Stimulated activated naive B cell treated with anti-CD40 and anti-IgM and Interleukin-4, amounts not matched to agents 10 μg/mL and 1 μg/mL and 100 μg/mL, for 72 hours (primary cell): ENCODE measurements around the gene LAMTOR1.
"Not testable (repeated sequence)": the region's sequence is repeated elsewhere in the genome, so short reads cannot be mapped to it uniquely, and the experiment has no call there.

ENCODE experiments used
- ATAC-seq, 2 donors: fragments of 150-1000 bp; cut with Tn5 transposase; replicated peaks; 2 replicates each; pipeline ENCODE4 v1.10.0; 2021; ENCODE audit warnings: moderate library complexity in 1 of 2
- DNase-seq: peaks from one replicate; pipeline ENCODE4 v3.0.0; 2021
- H3K27ac Mint-ChIP-seq: one replicate; pipeline ENCODE4 v1.8.0; 2022; ENCODE audit warnings: mild to moderate bottlenecking, mixed read lengths
- H3K27me3 Mint-ChIP-seq, 2 donors: one replicate each; pipeline ENCODE4 v1.8.0; 2022; ENCODE audit warnings: mixed read lengths in 2 of 2
- H3K36me3 Mint-ChIP-seq, 2 donors: one replicate each; pipeline ENCODE4 v1.8.0; 2022; ENCODE audit warnings: mixed read lengths in 2 of 2, mild to moderate bottlenecking in 1 of 2
- H3K4me1 Mint-ChIP-seq, 2 donors: one replicate each; pipeline ENCODE4 v1.8.0; 2022; ENCODE audit warnings: mixed read lengths in 2 of 2, mild to moderate bottlenecking in 1 of 2
- H3K4me3 Mint-ChIP-seq, 2 donors: one replicate each; pipeline ENCODE4 v1.8.0; 2022; ENCODE audit warnings: mild to moderate bottlenecking in 2 of 2, mixed read lengths in 2 of 2, moderate library complexity in 1 of 2
- H3K9me3 Mint-ChIP-seq, 2 donors: one replicate each; pipeline ENCODE4 v1.8.0; 2022; ENCODE audit warnings: mixed read lengths in 2 of 2, mild to moderate bottlenecking in 1 of 2

The LAMTOR1 gene

DNA sequence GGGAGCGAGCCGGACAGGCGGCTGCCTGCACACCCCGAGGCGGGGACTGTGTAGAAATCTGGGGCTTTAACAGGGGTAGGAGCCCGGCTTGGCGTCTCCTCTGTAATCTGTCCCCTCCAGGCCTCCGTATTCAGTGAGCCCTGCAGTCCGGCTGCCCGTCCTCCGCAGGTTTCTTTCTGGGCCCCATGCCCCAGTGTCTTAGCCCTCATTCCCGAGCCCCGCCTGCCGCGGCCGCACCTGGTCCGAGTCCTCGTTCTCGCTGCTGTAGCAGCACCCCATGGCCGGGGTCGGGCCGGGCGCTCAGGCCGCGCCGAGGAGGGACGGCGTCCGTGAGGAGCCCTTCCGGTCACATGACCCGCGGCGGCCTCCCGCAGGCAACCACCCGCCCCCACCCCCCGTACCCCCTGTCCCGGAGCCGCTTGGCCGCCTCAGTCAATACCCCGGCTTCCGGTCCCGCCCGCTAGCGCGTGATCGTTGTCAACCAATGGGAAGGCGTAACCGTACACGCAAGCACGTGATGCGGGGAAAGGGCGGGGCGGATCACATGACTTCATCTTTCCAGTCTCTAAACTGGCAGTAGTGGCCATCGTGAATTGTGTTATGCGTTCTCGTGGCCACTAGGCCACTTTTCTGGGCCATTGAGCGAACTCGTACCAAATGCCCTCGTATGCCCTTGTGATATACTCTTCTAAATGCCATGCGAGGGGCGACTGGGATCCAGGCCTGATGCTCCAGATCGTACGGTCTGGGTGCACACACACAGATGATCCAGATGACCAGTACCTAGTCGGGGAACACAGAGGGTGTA is at the start of gene LAMTOR1:
TSS of gene LAMTOR1 (minus strand) at position 352 of the 808 bp plus-strand sequence. CDS start at position 279, 73 bp downstream.
- H3K27me3 Mint-ChIP-seq = no peaks in the 10 kb centered on the region
- peaks cover 4 to 8% of the 10 kb centered on the region in 2 donors for H3K9me3 Mint-ChIP-seq
- peaks cover 51 to 73% of the 10 kb centered on the region in 2 donors for H3K36me3 Mint-ChIP-seq
- H3K4me1 Mint-ChIP-seq = peaks cover 33 to 57% of the 10 kb centered on the region in 2 donors
- peak within 1 kb of the TSS; percentile 95 for H3K27ac Mint-ChIP-seq
- ATAC-seq (peak; percentile 95 to 97), DNase-seq (peak; percentile 97)
- H3K4me3 Mint-ChIP-seq = peak within 1 kb of the TSS; percentile 86 to 93

DNA sequence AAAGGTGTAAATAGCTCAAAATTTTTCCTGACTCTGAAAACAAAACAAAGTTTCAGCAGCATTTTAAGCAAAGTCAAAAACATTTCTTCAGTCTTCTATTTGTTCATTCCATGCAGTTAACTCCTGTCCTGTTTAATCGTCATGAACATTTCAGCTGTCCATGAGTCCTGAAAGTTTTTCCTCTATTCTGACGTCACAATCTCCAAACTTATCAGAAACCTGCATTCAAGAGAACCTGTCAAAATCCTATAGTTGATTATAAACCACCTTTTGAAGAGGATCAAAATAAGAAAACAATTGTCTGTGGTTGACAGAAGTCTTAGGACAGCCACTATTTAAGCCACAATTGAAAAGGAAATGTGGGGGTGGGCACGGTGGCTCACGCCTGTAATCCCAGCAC is 47.8 kb upstream of the LAMTOR1 start:
- Mint-ChIP-seq H3K4me3 (no peak overlapping the region), H3K9me3 (no peaks in the 10 kb centered on the region), H3K4me1 (no peaks in the 10 kb centered on the region), H3K27me3 (peaks cover 0 to 7% of the 10 kb centered on the region in 2 donors), H3K27ac (no peak overlapping the region), H3K36me3 (no peaks in the 10 kb centered on the region)
- no peak for ATAC-seq
- no peak for DNase-seq

GRCh38 chr11:72146625-72147024 is 43.5 kb upstream of the LAMTOR1 start:
- H3K27me3 Mint-ChIP-seq = peaks cover 5 to 6% of the 10 kb centered on the region in 2 donors
- no peaks in the 10 kb centered on the region for H3K9me3 Mint-ChIP-seq
- ATAC-seq = no peak
- no peaks in the 10 kb centered on the region for H3K36me3 Mint-ChIP-seq
- no peak overlapping the region for H3K27ac Mint-ChIP-seq
- DNase-seq = no peak
- H3K4me3 Mint-ChIP-seq = no peak overlapping the region
- H3K4me1 Mint-ChIP-seq = peaks cover 2 to 4% of the 10 kb centered on the region in 2 donors

DNA sequence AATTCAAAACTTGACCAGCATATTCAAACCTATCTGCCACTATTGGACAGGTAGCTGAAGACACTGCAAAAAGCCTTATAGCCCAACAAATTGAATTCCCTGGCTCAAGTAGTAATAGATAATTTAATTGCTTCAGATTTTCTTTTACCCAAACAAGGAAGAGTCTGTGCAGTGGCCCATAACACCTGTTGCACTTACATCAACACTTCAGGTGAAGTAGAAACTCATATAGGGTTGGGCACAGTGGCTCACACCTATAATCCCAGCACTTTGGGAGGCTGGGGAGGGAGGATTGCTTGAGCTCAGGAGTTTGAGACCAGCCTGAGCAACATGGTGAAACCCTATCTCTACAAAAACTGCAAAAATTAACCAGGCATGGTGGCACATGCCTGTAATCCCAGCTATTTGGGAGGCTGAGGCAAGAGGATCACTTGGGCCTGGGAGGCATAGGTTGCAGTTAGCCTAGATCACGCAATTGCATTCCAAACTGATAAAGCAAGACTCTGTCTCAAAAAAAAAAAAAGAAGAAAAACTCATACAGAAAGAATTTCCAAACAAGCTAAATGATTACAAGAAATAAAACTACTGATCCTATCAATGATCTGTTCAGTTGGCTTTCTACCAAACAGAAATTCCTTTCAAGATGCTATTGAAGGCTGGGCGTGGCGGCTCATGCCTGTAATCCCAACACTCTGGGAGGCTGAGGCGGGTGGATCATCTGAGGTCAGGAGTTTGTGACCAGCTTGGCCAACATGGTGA is 41.9 kb upstream of the LAMTOR1 start:
- Mint-ChIP-seq H3K27ac (no peak overlapping the region), H3K27me3 (peaks cover 14 to 15% of the 10 kb centered on the region in 2 donors), H3K4me1 (peaks cover 2 to 4% of the 10 kb centered on the region in 2 donors), H3K4me3 (no peak overlapping the region), H3K9me3 (no peaks in the 10 kb centered on the region), H3K36me3 (no peaks in the 10 kb centered on the region)
- ATAC-seq (no peak), DNase-seq (no peak)

DNA sequence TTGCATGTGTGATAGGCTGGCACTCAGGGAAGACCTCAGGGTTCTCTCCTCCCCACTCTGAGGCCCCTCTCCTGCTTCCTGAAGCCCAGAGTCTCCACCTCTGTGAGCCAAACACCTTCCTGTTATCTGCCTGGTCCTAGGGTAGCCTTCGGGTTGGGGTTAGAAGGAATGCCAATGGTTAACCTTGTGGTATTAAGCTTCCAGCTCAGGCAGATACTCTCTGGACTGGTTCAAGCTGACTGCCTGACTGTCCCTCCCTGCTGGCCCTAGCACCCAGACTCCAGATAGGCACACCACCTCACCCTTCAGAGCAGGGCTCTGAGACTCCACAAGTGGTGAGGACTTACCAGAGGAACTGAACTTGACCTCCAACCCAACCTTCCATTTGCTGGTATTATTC is 39.4 kb upstream of the LAMTOR1 start:
- not testable (repeated sequence) for ATAC-seq, H3K9me3 Mint-ChIP-seq

DNA sequence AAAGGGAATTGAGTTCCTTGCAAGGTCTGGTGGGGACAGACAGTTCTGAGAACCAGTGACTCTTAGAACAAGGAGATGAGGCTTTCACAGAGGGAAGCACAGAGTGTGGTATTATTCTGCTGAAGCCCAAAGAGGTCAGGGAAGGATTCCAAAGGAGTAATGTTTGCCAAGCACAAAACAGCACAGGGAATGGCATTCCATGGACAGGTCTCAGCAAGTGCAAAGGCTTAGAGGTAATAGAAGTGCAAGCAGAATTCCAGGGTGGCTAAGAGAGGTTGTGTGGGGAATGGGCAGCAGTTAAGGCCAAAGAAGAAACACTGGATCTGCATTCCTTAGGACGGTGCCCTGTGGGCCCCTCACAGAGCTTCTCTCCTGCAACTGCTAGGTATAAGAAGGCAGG is 39.0 kb upstream of the LAMTOR1 start:
- not testable (repeated sequence) for ATAC-seq, DNase-seq, H3K36me3 Mint-ChIP-seq, H3K27ac Mint-ChIP-seq, H3K9me3 Mint-ChIP-seq, H3K4me1 Mint-ChIP-seq, H3K4me3 Mint-ChIP-seq
- H3K27me3 Mint-ChIP-seq = peaks cover 18 to 19% of the 10 kb centered on the region in 2 donors

More for the DNA sequence above, 39.4 kb upstream of the LAMTOR1 start:
- H3K4me1 Mint-ChIP-seq, H3K27ac Mint-ChIP-seq, H3K36me3 Mint-ChIP-seq, H3K4me3 Mint-ChIP-seq, DNase-seq: not testable (repeated sequence)
- H3K27me3 Mint-ChIP-seq = peaks cover 18 to 19% of the 10 kb centered on the region in 2 donors

DNA sequence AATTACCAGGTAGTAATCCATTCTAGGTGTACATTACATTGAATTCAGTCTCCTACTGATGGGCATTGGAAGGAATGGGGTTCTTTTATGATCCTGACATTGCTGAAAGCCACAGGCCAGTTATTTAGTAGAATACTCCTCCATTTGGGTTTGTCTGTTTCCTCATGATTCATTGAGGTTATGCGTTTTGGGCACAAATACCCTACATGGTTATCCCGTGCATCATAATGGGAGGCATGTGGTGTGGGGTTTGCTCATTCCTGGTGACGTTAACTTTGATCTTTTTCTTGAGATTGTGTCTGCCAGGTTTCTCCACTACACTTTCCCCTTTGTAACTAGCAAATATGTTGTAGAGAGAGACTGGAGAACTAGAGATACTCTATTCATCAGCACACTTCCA is 38.0 kb upstream of the LAMTOR1 start:
- H3K36me3 Mint-ChIP-seq = no peaks in the 10 kb centered on the region
- no peak overlapping the region for H3K4me3 Mint-ChIP-seq
- H3K27me3 Mint-ChIP-seq = peaks cover 18 to 19% of the 10 kb centered on the region in 2 donors
- DNase-seq (no peak), ATAC-seq (no peak)
- no peak overlapping the region for H3K27ac Mint-ChIP-seq
- H3K4me1 Mint-ChIP-seq = peaks cover 4 to 12% of the 10 kb centered on the region in 2 donors
- H3K9me3 Mint-ChIP-seq = no peaks in the 10 kb centered on the region

DNA sequence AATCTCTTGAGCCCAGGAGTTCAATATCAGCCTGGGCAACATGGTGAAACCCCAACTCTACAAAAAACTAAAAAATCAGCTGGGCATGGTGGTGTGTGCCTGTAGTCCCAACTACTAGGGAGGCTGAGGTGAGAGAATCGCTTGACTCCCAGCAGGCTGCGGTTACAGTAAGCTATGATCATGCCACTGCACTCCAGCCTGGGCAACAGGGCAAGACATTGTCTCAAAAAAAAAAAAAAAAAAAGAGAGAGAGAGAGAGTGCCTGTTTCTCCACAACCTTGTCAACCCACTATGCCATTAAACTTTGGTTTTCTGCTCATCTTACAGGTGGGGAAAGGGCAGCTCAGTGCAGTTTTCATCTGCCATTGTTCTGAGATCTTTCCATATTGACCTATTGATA is 37.6 kb upstream of the LAMTOR1 start:
- Mint-ChIP-seq H3K4me3 (no peak overlapping the region), H3K36me3 (no peaks in the 10 kb centered on the region), H3K27me3 (peaks cover 18 to 19% of the 10 kb centered on the region in 2 donors), H3K27ac (no peak overlapping the region), H3K9me3 (no peaks in the 10 kb centered on the region), H3K4me1 (peaks cover 4 to 14% of the 10 kb centered on the region in 2 donors)
- DNase-seq (no peak), ATAC-seq (no peak)

- no peak for ATAC-seq
- H3K27me3 Mint-ChIP-seq = peaks cover 22 to 28% of the 10 kb centered on the region in 2 donors
- H3K36me3 Mint-ChIP-seq = no peaks in the 10 kb centered on the region
- DNase-seq = no peak
- H3K4me3 Mint-ChIP-seq = no peak overlapping the region
- H3K9me3 Mint-ChIP-seq = no peaks in the 10 kb centered on the region
- H3K27ac Mint-ChIP-seq = no peak overlapping the region
- peaks cover 4 to 14% of the 10 kb centered on the region in 2 donors for H3K4me1 Mint-ChIP-seq
Observed at GRCh38 chr11:72139500-72139899, 36.4 kb upstream of the LAMTOR1 start.

DNA sequence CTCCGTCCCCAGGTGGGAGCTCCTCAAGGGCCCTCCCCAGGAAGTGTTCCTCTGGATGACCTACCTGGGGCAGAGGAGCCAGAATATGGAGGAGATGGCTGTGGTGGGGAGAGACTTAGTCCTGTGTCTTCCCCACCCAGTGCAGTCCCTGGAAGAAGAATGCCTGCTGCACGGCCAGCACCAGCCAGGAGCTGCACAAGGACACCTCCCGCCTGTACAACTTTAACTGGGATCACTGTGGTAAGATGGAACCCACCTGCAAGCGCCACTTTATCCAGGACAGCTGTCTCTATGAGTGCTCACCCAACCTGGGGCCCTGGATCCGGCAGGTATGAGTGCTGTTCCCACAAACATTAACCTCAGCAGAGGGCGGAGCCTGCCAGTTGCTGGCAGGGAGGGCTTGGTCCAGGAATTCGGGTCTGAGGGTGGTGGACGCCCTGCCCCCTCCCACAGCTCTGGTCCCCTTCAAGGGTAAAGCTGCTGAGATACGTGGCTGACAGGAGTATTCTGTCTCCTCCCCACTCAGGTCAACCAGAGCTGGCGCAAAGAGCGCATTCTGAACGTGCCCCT is 35.8 kb upstream of the LAMTOR1 start:
- ATAC-seq (no peak), DNase-seq (no peak)
- H3K4me3 Mint-ChIP-seq = no peak overlapping the region
- H3K27ac Mint-ChIP-seq = no peak overlapping the region
- H3K4me1 Mint-ChIP-seq = peaks cover 3 to 12% of the 10 kb centered on the region in 2 donors
- no peaks in the 10 kb centered on the region for H3K36me3 Mint-ChIP-seq
- no peaks in the 10 kb centered on the region for H3K9me3 Mint-ChIP-seq
- peaks cover 22 to 28% of the 10 kb centered on the region in 2 donors for H3K27me3 Mint-ChIP-seq

DNA sequence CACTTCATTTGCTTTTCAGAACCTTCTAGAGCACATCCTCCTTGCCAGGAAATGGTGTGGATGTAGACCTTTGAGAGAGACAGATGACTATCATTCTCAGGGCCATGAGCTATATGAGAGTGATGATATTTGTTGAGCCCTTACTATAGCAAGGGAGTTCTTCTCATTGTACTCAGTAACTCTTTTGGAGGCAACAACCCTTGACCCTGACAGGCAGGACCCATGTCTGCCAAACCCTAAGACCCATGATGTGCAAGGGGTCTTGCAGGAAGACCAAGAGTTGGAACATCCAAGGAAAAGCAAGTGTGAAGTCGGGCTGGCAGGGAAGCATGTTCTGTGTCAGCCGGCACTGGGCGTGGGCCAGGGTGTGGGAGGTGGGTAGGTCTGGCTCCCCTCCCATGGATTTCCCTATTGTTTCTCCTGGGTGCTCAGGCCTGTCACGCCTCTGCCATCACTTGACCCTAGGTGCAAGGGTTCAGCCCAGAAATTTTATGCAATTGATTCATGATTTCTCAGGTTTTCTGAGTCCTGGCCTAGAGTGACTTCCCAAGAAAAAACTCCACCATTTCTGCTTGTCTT is 33.7 kb upstream of the LAMTOR1 start:
- Mint-ChIP-seq H3K9me3 (no peaks in the 10 kb centered on the region), H3K27me3 (peaks cover 21 to 34% of the 10 kb centered on the region in 2 donors), H3K27ac (no peak overlapping the region), H3K4me1 (peaks cover 5 to 15% of the 10 kb centered on the region in 2 donors), H3K4me3 (no peak overlapping the region), H3K36me3 (no peaks in the 10 kb centered on the region)
- DNase-seq (no peak), ATAC-seq (peak; percentile 53 to 67)

DNA sequence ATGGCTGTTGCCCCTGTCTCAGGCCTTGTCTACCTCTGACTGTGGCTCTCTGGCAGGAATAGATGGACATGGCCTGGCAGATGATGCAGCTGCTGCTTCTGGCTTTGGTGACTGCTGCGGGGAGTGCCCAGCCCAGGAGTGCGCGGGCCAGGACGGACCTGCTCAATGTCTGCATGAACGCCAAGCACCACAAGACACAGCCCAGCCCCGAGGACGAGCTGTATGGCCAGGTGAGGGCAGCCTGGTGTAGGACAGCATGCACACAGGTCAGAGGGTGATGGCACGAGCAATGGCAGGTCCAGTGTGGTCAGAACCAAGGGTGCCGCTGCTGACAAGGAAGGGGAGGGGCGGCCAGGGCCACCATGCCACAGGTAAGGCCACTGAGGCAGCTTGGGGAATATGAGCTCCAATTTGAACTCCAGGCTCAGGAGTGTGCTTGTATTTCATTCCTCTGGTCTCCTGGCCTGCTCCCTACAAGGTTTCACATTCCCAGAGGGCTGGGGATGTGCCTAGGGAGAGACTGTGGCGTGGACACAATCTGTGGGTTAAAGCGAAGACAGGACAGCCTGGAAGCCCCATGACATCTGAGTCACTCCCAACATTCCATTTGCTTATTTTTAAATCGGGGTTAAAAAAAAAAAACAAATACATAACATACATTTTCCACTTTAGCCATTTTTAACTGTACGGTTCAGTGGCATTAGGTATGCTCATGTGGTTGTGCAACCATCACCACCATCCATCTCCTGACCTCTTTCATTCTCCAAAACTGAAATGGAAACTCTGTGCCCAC is 33.0 kb upstream of the LAMTOR1 start:
- Mint-ChIP-seq H3K36me3 (no peaks in the 10 kb centered on the region), H3K4me3 (no peak overlapping the region), H3K27ac (no peak overlapping the region), H3K9me3 (no peaks in the 10 kb centered on the region), H3K27me3 (peaks cover 16 to 27% of the 10 kb centered on the region in 2 donors), H3K4me1 (peaks cover 5 to 15% of the 10 kb centered on the region in 2 donors)
- ATAC-seq (no peak), DNase-seq (no peak)

- not testable (repeated sequence) for H3K9me3 Mint-ChIP-seq, H3K36me3 Mint-ChIP-seq, DNase-seq, ATAC-seq, H3K4me3 Mint-ChIP-seq
- Mint-ChIP-seq H3K27me3 (peaks cover 12 to 22% of the 10 kb centered on the region in 2 donors), H3K27ac (peak within 1 kb of the TSS; percentile 44), H3K4me1 (peaks cover 5 to 15% of the 10 kb centered on the region in 2 donors)
Observed at GRCh38 chr11:72135473-72135872, 32.4 kb upstream of the LAMTOR1 start, which contains the start of gene FOLR3. Gene FOLR3, plus strand, starts transcription at chr11:72135725. Its CDS starts 228 bp downstream, at chr11:72135953.
